Non-pigmented ciliary epithelial cell (primary cell): ENCODE data around the gene OPRL1.

Experiments used
- DNase-seq: peaks from one replicate; pipeline ENCODE4 v3.0.0-alpha.2; 2010; ENCODE audit warnings: low read depth

The OPRL1 gene

DNA sequence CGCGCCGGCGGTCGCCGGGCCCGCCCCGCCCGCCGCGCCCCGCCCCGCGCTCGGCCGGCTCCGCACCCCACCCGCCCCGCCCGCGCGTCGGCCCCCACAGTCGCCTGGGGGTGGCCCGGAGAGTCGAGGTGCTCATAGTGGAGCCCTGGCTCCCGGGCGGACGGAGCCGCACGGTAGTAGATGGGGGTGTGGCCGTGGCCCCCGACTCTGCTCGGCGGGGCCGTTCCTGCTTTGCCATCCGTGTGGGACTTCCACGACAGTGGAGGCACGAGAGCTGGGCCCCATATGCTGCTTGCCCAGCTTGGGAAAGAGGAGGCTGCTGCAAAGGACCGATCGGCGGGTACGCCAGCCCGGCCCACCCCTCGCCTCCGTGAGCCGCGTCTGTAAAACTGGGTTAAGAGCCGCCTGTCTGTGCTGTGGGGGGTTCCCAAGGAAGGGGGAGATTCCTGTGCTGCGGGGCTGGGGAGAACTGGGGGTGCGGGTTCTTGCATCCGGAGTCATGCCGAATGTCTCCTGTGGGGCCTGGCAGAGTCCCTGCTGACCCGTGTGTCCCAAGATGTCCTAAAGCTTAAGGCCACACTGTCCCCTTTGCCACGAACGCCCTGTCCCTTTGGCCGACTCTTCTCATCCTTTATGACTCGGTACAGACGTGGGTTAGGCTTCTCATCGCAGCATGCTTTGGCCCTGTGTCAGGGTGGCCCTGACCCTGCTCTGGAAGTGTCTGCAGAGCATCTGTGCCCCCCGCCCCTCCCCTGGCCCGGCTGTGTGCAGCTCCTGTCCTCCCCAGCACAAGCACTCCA is at the start of gene OPRL1:
OPRL1 (plus strand) TSS at position 70 of the 800 bp plus-strand sequence. CDS start 12,639 bp downstream, outside the sequence.
- no peak for DNase-seq

DNA sequence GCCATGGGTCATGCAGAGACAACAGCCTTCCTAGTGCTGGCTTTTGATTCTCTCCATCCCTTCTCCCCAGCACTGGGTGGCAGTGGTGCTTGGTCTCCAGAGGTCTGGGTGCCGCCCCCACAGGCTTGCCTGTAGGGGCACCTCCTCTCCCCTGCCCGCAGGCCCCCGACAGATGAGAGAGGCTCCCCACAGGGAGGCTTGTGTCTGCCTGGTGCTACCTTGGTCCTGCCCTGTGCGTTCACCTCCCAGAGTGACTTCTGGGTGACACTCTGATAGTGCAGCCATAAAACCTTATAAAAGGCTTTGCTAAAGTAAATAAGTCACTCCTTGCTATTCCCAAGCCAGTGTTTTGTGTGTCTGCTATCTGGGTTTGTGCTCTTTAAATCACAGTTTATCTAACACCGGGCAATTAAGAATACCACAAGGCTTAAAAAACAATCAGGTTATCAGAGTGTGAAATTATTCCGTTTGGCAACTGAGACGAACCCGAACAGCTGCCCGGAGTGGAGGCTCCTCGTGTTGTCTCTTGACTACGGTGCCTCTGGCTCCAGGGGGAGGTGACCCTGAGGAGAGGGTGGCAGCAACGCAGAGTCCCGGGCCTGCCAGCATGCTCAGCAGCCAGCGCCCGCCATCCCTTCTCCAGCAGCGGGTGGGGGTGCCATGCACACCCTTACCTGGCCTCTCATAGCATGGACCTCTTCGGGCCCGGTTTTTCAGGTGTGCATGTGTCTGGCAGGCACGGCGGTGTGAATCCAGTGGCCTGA is 49.3 kb upstream of the OPRL1 start:
- DNase-seq = no peak

DNA sequence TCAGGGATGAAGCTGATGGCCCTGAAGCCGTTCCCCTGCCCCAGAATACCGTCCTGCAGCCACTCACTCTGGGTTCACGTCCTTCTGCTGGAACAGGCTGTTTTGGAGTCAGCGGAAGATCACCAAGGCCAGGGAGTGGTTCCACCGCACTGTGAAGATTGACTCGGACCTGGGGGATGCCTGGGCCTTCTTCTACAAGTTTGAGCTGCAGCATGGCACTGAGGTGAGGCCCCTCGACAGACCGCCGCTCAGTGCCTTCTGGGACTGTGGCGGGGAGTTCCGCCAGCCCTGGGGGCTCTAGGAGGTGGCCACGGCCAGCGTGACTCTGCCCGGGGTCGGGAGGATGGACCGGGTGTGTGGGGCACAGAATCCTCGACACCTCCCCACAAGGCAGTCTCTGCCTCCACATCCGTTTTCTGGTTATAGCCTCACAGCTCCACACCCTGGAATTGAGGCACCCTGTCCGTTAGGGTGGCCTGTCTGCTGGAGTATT is 48.0 kb upstream of the OPRL1 start:
- DNase-seq = no peak

DNA sequence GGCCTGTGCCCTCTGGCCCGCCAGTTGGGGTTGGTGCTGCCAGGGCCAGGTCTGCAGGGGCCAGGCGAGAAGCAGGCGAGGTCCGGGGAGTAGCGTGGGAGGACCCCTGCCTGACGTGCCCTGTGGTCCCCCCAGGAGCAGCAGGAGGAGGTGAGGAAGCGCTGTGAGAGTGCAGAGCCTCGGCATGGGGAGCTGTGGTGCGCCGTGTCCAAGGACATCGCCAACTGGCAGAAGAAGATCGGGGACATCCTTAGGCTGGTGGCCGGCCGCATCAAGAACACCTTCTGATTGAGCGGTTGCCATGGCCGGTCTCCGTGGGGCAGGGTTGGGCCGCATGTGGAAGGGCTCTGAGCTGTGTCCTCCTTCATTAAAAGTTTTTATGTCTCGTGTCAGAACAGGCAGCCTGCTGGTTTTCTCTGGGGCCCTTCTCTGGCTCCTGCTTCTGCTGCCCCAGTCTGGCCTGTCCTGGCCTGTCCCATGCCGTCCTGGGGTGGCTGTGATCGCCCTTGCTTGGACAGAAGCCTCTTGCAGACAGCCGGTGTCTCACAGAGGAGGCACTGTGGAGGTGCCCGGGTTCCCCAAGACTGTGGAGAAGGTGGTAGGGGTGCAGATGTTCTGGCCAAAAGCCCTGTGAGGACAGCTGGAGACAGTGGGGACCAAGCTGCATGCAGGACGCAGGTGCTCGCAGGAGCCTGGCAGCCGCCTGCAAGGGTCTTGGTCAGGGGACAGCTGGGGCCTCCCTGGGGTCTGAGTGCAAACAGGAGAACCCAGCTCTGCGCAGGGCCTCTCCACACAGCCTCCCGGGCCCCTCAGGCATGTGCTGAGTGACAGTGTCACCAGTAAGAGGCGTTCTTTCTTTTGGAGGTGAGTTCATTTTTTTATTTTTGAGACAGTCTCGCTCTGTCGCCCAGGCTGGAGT is 46.9 kb upstream of the OPRL1 start:
- DNase-seq = no peak

DNA sequence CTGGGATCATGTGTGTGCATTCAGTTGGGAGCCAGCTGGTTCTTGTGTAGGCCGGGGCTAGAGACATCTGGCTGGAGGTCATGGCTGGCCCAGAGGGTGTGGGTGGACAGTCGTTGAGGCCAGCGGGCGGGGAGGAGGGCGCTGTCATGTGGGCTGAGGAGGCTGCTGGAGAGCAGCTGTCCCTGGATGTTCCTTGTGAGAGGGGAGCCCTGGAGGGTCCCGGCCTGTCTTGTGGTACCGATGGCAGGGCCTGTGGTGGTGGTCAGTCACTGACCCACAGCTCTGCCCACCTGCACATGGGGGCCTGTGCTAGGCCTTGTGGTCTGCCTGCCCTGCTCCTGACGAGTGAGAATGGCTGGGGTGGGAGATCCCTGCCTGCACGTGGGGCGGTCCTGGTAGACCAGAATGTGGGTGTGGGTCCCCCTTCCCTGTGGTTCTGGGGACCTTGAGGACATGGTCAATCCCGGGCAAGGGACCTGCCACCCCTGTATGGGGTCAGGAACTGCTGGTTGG is 45.8 kb upstream of the OPRL1 start:
- DNase-seq = no peak

DNA sequence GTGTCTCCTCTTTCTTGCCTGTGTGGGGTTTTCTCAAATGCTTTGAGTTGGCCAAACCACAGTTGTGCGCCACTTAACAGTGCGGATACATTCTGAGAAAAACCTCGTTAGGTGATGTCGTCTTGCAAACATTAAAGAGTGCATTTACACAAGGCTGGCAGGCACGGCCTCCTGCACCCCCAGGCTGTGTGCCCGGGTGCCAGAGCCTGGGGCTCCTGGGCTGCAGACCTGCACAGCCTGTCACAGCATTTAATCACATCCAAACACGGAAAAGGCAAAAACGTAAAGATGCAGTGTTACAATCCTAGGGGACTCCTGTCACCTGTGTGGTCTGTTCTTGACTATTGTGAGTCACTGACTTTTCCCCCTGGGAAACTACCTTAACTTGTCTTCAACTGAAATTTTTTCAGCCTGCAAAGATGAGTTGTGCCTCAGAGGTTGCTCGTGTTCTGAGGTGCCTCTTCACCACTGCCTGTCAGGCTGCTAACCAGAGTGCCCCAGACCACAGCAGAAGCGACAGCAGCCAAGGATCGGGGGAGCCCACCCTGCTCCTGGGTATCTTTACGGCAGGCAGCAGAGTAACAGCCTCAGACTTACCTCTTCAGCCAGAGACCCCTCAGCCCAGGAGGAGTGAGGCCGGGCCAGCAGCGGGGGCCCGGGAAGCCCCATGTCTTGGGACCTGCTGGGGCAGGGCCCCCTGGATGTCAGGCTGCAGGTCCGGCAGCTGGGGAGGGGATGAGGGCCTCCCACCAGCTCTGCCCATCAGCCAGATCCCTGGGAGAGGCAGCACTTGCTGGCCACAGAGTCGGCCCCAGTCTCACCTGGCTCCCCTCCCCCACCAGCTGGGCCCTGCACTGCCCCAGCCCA is 44.6 kb upstream of the OPRL1 start:
- no peak for DNase-seq

DNA sequence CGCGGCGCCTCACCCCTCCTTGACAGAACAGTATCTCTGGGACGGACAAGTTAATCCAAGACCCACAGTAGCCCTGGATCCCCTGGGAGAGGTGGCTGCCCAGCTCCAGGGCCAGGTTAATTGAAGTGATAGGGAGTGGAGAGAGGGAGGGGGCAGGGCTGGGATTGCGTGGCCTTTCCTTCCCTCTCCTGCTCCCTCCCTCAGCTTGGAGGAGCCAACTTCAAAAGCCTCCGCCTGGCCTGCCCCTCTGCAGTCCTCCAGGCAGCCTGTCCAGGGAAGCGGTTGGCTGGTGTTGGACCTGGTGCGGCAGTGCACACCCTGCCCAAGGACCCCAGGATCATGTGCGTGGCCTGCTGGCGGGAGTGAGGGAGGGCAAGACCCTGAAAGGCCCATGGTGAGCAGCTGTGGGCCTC is 43.9 kb upstream of the OPRL1 start, which contains the start of gene C20orf204:
C20orf204 (plus strand) TSS at position 250 of the 413 bp plus-strand sequence; CDS start at position 392, 142 bp downstream.
- DNase-seq = no peak

DNA sequence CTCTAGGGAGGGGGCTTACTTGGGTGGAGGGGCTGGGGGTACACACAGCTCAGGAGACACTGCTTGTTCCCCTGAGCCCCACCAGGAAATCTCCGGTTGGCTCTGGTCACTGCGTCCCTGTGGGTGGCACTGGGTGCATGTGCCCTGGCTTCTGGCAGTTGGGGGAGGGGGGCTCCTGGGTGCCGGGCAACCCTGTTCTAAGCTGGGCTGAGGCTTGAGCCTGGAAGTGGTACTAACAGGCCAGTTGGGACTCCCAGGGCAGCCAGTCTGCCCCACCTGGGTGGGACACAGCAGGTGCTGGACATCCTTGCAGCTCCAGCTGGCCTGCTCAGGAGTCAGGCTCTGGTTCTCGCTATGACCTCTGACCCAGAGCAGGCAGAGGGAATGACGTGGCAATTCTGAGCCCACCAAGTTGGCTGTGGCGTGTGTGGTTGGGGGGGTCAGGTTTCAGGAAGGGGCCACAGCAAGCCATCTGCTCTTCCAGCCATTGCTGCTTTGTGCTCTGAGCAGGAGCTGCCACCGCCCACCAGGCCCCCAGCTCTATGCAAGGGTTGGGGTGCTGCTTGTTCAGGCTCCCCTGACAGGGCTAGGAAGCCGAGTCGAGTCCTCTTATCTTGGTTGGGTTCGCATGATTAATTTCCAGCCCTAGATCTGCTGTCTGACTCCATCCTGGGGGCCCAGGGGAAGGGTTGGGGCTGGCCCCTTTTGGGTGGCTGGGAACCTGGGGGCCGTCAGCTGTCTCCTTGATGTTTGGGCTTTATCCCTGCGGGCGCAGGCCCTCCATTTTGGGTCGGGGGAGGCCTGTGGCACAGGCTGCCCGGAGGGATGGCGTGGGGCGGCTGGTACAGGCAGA is 43.3 kb upstream of the OPRL1 start:
- DNase-seq = no peak

DNA sequence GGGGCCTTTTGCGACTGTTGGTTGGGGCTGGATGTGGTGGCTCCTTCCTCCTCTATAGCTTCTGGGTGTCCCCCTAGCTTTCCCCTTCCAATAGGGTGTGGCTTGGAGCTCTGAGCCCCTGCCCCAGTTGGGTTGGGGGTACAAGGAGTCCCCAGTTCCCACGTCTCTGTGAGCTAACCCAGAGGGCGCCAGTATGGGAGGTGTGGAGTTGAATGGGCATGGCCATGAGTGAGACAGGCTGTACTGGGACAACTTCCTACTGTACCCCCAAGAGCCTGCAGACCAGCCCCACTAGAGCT is 42.7 kb upstream of the OPRL1 start:
- no peak for DNase-seq

DNA sequence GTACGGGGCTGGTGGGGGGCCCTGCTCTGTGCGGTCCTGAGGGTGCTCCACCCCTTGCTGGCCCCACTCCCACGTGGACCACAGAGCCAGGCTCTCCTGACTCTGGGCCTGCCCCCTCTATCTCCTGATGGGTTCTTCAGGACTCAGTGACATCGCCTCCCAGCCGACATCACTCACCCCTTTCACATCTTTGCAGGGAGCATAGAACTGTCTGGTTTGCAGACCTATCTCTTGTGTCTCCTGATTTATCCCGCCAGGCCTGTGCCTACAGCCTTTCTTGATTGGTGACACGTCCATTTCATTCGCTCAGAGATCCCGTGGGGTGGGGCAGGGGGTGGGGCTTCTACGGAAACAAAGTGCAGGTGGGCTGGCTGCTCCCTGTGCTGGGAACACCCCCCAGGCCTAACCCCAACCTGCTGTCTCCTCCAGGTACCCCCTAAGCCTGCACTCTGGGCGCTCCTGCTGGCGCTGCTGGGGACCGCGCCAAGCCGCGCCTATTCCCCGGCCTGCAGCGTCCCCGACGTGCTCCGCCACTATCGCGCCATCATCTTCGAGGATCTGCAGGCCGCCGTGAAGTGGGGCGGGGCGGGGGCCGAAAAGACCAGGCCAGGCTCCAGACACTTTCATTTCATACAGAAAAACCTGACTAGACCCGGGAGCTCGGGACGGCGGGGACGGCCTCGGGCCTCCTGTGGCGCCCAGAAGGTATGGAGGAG is 42.2 kb upstream of the OPRL1 start:
- DNase-seq = no peak

DNA sequence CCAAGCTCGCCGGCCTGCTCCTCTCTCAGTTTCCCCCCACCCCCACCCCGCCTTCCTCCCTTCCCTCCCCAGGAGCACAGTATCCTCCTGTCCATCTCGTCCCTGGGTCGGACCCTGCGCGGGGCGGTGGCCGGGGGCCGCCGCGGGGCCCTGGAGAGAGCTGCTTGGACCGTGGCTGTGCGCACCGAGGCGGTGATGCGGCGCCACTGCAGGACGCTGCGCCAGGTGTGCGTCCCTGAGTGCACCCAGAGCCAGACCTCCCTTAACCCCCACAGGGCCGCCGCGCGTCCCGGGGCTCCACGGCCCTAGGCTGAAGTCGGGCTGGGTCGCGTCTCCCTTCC is 41.7 kb upstream of the OPRL1 start:
- no peak for DNase-seq

DNA sequence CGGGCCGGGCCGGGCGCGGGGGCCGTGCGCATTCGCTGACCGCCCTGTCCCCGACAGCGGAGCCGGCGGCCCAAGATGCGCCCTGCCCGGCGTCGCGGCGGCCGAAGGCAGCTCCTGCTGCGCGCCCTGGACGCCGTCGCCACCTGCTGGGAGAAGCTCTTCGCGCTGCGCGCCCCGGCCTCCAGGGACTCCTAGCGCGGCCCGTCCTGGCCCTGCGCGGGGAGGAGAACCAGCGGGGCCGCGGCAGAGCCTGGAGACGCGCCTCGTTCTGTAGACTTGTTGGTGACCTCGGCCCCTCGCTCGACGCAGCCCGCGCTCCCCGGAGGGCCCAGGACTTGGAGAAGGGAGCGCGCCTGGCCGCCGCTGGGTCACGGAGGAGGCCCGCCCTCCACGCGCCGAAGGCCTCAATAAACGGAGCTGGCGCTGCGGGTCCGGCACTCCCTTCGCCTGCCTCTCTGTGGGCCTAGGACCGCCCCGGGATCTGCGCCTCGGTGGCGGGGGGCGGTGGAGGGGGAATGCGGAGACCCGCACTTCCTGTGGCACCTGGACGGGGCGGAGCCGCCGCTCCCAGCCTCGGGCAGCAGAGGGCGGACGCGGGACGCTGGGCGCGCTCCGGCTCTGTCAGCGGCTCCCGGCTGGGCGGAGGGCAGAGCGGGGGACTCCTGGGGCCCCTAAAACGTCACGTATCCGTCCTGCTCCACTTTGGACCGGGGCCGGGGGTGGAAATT is 41.2 kb upstream of the OPRL1 start:
- DNase-seq = no peak

DNA sequence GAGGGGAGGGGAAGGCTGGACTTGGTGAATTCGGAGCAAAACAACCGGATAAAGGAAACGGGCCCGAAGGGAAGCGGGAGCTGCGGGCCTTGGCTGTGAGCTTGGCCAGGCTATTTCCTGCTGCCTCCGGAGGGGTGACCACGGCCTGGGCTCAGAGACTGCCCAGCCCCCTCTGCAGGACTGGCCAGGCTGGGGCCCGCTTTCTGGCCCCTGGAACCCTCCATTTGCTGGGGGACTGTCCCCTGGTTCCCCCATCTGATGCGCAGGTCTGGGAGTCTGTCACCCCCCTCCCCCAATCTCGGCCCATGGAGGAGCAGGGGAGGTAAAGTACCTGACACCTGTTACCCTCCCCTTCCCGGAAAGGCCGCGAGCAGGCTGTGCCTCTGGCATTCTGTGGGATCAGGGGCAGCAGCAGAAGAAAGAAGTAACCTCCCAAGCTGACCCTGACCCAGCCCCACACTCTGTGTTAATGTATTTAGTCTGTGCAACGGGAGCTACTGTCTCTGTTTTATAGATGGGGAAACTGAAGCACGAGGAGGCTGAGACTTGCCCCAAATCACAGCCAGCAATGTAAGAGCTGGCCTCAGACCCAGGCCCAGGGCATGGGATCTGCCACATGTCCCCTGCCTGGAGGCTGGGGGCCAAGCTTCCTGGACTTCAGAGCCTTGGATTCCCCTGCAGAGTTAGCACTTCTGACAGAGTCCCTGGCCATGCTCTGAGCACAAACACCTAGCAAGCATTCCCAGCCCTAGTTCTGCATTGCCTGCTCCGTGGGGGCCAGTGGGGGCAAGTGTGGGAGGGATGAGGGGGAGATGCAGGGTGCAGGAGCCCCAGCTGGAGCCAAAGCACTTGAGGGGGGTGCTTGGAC is 40.4 kb upstream of the OPRL1 start:
- DNase-seq = no peak

DNA sequence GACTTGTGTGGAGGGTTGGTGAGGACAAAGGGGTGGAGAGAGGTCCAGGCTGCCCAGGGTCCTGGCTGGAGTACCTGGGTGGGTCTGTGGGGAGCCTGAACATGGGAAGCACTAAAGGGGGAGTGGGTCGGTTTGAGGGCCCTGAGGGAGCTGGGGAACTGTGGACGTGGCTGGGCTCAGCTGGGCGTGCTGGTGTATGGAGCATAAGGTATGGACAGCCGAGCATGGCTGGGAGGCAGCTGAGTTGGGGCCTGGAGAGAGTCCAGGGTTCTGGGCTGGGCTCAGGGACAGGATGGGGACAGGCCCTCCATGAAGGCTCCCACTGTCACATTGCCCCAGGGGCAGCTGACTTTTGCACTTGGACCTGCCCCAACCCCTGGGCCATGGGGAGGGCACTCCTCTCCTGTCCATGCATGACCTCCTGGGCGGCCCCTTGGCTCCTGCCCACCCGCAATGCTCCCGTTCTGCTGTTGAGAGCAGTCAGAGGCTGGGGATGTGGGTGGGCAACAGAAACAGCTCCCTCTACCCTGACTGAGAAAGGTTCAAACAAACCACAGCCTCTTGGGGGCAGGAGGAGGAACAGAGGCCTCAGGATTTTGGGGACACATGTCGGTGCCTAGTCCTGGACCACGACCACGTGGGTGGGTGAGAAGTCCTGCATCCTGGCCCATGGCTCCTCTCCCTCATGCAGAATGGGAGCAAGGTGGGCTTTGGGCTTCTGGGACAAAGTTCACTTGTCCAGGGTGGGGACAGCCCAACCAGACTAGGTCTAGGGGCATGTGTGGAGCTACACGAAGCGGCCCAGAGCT is 39.4 kb upstream of the OPRL1 start:
- DNase-seq = no peak

DNA sequence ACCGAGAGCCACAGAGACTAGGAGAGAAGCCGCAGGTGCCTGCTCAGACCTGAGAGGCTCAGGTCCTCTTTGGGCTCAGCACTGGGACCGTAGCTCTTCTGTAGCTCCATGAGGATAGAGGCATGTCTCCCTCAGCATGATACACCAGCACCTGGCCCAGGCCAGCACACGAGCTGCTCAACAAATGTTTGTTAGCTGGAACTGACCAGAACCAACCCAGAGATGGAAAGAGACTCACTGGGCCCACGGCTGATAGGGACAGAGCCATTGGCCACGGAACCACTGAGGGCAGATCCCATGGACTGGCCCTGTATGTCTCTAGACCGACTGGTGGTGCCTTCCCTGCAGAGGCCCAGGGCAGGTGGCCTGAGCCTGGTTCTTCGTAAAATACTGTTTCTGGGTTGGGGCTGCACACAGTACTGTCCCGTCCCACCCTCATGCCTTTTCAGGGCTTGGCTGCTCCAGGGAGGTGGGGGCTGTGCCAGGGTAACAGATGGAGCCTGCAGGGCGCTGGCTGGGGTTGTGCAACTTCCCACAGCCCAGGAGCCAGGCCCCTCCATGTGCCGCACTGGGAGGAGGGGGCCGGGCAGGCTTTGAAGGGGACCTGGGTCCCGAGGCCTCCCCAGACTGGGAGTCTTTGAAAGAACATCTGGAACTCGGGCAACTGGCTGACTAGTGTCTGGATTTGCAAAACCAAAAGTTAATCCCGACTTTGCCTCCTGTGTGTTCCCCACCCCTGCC is 38.7 kb upstream of the OPRL1 start:
- DNase-seq = no peak

DNA sequence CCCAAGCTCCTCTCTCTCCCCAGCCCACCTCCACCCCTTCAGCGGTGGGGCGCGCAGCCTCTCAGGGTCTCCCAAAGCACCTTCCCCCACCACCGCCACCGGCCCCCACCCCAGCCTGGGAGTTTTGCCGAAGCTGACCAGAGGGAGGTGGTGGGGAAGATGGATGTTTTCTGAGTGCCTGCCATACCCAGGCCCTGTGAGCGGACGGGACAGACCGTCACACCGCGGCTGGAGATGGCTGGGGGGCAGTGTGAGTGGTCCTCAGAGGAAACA is 38.2 kb upstream of the OPRL1 start:
- DNase-seq = no peak
